A673 (cell line): ENCODE data around the gene DHRS1.

Experiments used
- EZH2 ChIP-seq: fragments of 200-600 bp; sonication (generic); IDR thresholded peaks from 2 replicates; pipeline ENCODE4 v1.6.1; 2017; ENCODE audit warnings: borderline replicate concordance, low read depth, mild to moderate bottlenecking, mixed read lengths, antibody characterized with exemption, low read length; ENCODE audit not compliant: poor library complexity, severe bottlenecking
- TF ChIP-seq, protein P1 (sequence below): fragments of 300-800, 200-600 bp; sonication (generic); conservative IDR thresholded peaks from 2 replicates; pipeline ENCODE4 v1.5.1; 2017; ENCODE audit warnings: low read depth, mild to moderate bottlenecking, antibody characterized with exemption, low read length, moderate library complexity, mixed read lengths

DNA sequence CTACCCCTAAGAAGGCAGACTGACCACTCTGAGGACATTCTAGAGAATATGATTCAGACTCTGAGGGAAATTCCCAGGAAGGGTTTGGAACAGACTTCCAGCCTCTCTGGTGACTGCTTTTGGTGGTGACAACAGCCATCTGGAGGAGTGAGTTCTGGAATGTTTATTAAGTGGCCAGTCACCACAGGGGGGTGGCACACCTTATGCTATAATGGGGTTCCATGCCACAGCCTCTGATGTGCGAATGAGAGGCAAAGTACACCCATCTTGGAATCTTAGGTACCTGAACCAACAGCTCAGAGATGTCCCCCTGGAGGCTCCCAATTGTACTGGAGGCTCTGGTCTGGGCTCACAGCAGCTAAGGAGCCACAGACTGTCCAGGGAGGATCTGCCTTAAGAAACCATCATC lies 47.7 kb downstream of the DHRS1 start:
- TF ChIP-seq EZH2, result no peak
- TF ChIP-seq, protein P1, sequence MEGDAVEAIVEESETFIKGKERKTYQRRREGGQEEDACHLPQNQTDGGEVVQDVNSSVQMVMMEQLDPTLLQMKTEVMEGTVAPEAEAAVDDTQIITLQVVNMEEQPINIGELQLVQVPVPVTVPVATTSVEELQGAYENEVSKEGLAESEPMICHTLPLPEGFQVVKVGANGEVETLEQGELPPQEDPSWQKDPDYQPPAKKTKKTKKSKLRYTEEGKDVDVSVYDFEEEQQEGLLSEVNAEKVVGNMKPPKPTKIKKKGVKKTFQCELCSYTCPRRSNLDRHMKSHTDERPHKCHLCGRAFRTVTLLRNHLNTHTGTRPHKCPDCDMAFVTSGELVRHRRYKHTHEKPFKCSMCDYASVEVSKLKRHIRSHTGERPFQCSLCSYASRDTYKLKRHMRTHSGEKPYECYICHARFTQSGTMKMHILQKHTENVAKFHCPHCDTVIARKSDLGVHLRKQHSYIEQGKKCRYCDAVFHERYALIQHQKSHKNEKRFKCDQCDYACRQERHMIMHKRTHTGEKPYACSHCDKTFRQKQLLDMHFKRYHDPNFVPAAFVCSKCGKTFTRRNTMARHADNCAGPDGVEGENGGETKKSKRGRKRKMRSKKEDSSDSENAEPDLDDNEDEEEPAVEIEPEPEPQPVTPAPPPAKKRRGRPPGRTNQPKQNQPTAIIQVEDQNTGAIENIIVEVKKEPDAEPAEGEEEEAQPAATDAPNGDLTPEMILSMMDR, result no peak
